ENCODE data around the gene ERFE. TPM values are rescaled to one million over a fixed set of nuclear protein-coding genes. Genes with fewer than 3 reads are reported as not detected.

ERFE gene
- total and polyA plus RNA-seq, 2 of the 13 experiments (the other 11 are each of a cell fraction or from before 2014, with no cell fraction given): 0.09 TPM; not detected in 1

GRCh38 chr2:238132463-238133450 lies 26.0 kb upstream of the ERFE start:
- 57% methylated on average over 22 of the region's 23 CpGs for WGBS (ENCODE audit: low lambda C conversion rate)
- no peaks in the 10 kb centered on the region for H4K20me1 ChIP-seq (ENCODE audit: insufficient read depth, low read length)
- no peak overlapping the region for H3K4me3 ChIP-seq (replicated peaks in 1 of 3; ENCODE audit: insufficient read depth in 1 of 3, low read depth in 2 of 3, low read length in 3 of 3)
- H3K27ac ChIP-seq (ENCODE audit: extremely low read length, insufficient read depth, low read length): no peak overlapping the region
- H3K79me2 ChIP-seq (ENCODE audit: insufficient read depth, low read length): no peaks in the 10 kb centered on the region
- peaks cover 16% of the 10 kb centered on the region for H3K4me1 ChIP-seq (ENCODE audit: insufficient read depth, low read length)
- in situ Hi-C loops (cut with HindIII; ENCODE audit: extremely low pct_ligation_motif_present, low pct_unique_long_range_greater_than_20kb): no loop called here
- intact Hi-C loops (cut with micrococcal nuclease; ENCODE audit: unreplicated experiment): no loop called here
- 0 out of 2 replicates have a peak, but pooled peaks have one; percentile 72 for TF ChIP-seq FOXO4 (CRISPR knock-in tag; conservative IDR thresholded peaks at IDR 0.05)
- no peak for TF ChIP-seq ZSCAN31 (CRISPR knock-in tag; IDR thresholded peaks at IDR 0.05; ENCODE audit: low read depth)
- H3K27me3 ChIP-seq (ENCODE audit: control insufficient read depth in 1 of 2, insufficient read depth in 2 of 2, low read length in 2 of 2): peaks cover 1 to 25% of the 10 kb centered on the region in 2 experiments; a peak in 3 of 5 replicates
- ChIA-PET CTCF (ENCODE audit: low intra/inter-chr PET ratio, low total read pairs) (no interaction called here), POLR2A (no interaction called here)
- no peak overlapping the region for H2AFZ ChIP-seq (ENCODE audit: low read length)
- no peak for FAIRE-seq
- no peak overlapping the region for H3K4me2 ChIP-seq (ENCODE audit: low read depth, low read length)
- no peak overlapping the region for H3K9ac ChIP-seq (ENCODE audit: insufficient read depth, low read depth, low read length)
- no peak for DNase-seq (ENCODE audit: low spot score)
- H3K36me3 ChIP-seq (replicated peaks in 1 of 2; ENCODE audit: control insufficient read depth in 1 of 2, insufficient read depth in 2 of 2, low read length in 2 of 2): no peaks in the 10 kb centered on the region
- no peak for ATAC-seq
- no peaks in the 10 kb centered on the region for H3K9me3 ChIP-seq (ENCODE audit: low read length)
- BruUV-seq (replicated peaks): no TSS peak

DNA sequence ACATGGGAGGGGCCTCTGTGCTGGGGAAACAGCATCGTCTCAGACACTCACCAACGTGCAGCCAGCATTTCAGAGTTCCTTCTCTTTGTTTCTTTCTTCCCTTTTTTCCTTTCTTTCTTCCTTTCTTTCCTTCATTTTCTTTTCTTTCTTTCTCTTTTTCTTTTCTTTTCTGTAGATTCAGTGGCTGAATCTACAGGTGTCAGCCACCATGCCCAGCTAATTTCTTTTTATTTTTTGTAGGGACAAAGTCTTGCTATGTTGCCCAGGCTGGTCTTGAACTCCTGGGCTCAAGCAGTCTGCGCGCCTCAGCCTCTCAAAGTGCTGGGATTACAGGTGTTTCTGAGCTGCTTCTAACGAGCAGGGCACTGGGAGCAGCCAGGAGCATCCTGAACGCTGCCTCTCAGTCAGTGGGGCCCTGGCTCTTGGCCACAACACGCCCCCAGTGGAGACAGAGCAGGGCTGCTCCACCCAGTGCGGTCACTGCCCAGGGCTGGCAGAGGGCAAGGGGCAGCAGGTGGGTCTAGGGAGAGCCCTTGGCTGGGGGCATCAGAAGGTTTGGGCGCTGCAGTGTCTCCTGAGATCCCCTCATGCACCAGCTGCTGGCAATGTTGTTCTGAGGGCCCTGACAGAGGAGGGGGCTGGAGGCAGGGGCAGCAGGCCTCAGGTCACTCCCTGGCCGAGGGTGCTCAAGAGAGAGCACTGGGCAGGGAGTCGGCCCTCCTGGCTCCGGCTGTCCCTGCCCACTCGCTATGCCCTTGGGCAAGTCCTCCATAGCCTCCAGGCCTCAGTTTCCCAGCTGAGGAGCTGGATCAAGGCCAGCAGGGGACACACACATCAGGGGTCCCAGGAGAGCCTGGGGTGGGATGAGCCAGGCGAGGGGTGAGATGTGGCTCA lies 25.0 kb upstream of the ERFE start:
- intact Hi-C loops (cut with micrococcal nuclease; ENCODE audit: unreplicated experiment): no loop called here
- Histone ChIP-seq H3K4me1 (ENCODE audit: insufficient read depth, low read length) (peaks cover 26% of the 10 kb centered on the region), H3K27me3 (ENCODE audit: control insufficient read depth in 1 of 2, insufficient read depth in 2 of 2, low read length in 2 of 2) (peaks cover 1 to 25% of the 10 kb centered on the region in 2 experiments; a peak in 3 of 5 replicates), H2AFZ (ENCODE audit: low read length) (no peak overlapping the region), H3K27ac (ENCODE audit: extremely low read length, insufficient read depth, low read length) (no peak overlapping the region), H3K79me2 (ENCODE audit: insufficient read depth, low read length) (no peaks in the 10 kb centered on the region), H3K9me3 (ENCODE audit: low read length) (no peaks in the 10 kb centered on the region), H3K9ac (ENCODE audit: insufficient read depth, low read depth, low read length) (no peak overlapping the region), H3K36me3 (replicated peaks in 1 of 2; ENCODE audit: control insufficient read depth in 1 of 2, insufficient read depth in 2 of 2, low read length in 2 of 2) (no peaks in the 10 kb centered on the region), H4K20me1 (ENCODE audit: insufficient read depth, low read length) (no peaks in the 10 kb centered on the region), H3K4me3 (replicated peaks in 1 of 3; ENCODE audit: insufficient read depth in 1 of 3, low read depth in 2 of 3, low read length in 3 of 3) (no peak overlapping the region), H3K4me2 (ENCODE audit: low read depth, low read length) (no peak overlapping the region)
- peak; percentile 31 for DNase-seq (ENCODE audit: low spot score)
- BruUV-seq (replicated peaks): no TSS peak
- 24% methylated on average over 7 of the region's 14 CpGs for WGBS (ENCODE audit: low lambda C conversion rate)
- ATAC-seq: peak; percentile 69
- POLR2A ChIA-PET: no interaction called here
- CTCF ChIA-PET (ENCODE audit: low intra/inter-chr PET ratio, low total read pairs): no interaction called here
- FAIRE-seq: no peak
- in situ Hi-C loops (cut with HindIII; ENCODE audit: extremely low pct_ligation_motif_present, low pct_unique_long_range_greater_than_20kb): no loop called here
- TF ChIP-seq ZNF800 (CRISPR knock-in tag; IDR thresholded peaks at IDR 0.05): no peak
- no peak for TF ChIP-seq ZNF430 (CRISPR knock-in tag; IDR thresholded peaks at IDR 0.05)
- TF ChIP-seq ZNF577 (CRISPR knock-in tag; IDR thresholded peaks at IDR 0.05; ENCODE audit: borderline replicate concordance, low read depth): no peak
- peak; percentile 37 for TF ChIP-seq STAG1 (CRISPR knock-in tag; IDR thresholded peaks at IDR 0.05)
- no peak for TF ChIP-seq ZMYM2 (CRISPR knock-in tag; IDR thresholded peaks at IDR 0.05)
- TF ChIP-seq, protein P1, sequence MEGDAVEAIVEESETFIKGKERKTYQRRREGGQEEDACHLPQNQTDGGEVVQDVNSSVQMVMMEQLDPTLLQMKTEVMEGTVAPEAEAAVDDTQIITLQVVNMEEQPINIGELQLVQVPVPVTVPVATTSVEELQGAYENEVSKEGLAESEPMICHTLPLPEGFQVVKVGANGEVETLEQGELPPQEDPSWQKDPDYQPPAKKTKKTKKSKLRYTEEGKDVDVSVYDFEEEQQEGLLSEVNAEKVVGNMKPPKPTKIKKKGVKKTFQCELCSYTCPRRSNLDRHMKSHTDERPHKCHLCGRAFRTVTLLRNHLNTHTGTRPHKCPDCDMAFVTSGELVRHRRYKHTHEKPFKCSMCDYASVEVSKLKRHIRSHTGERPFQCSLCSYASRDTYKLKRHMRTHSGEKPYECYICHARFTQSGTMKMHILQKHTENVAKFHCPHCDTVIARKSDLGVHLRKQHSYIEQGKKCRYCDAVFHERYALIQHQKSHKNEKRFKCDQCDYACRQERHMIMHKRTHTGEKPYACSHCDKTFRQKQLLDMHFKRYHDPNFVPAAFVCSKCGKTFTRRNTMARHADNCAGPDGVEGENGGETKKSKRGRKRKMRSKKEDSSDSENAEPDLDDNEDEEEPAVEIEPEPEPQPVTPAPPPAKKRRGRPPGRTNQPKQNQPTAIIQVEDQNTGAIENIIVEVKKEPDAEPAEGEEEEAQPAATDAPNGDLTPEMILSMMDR (CRISPR knock-in tag; IDR thresholded peaks at IDR 0.05): peak; percentile 38

Data from HepG2 (cell line).